Left colon (tissue), 2 donors: ENCODE data around the gene BNIP3. TPM values are rescaled to one million over a fixed set of nuclear protein-coding genes. Genes with fewer than 3 reads are reported as not detected.
"Not testable (repeated sequence)": the region's sequence is repeated elsewhere in the genome, so short reads cannot be mapped to it uniquely, and the experiment has no call there.

ENCODE experiments used
- ATAC-seq: fragments of 200-7000 bp; cut with Tn5 transposase; one replicate; pipeline ENCODE4 v1.9.1; 2020; ENCODE audit warnings: mild to moderate bottlenecking, moderate library complexity
- DNase-seq, 2 donors: peaks; one replicate each; pipeline ENCODE4 v3.0.0-alpha.2; 2020
- intact Hi-C, 2 donors: fragments of 100-400 bp; cut with DNase I in 1 of 2; cut with micrococcal nuclease in 1 of 2; formaldehyde crosslinking; loops; one replicate each; pipeline versions ENCODE4 v1.11.2 to v1.14.0; 2022; cut with DNase I, micrococcal nuclease
- total RNA-seq, 2 donors: library from RNA; stranded (reverse); fragmentation: NEBNext Ultra II Directional; extraction: Animal tissue kit (Norgen Biotek cat#: 25700); gene quantifications; one replicate each; pipeline ENCODE4 v1.2.1, GENCODE V29; 2021
- donor health status: DM: no; HTN: no; CAD: no.
- donor health status: DM: yes; HTN: yes; CAD: no.

The BNIP3 gene
- total RNA-seq, 2 donors from 2014 or later = 4.7 to 9.4 TPM

- ATAC-seq (no peak), DNase-seq (no peak)
- intact Hi-C loops = no loop called here
Observed at GRCh38 chr10:131963350-131963749, 18.4 kb downstream of the BNIP3 start.

GRCh38 chr10:131961777-131962662 lies 19.7 kb downstream of the BNIP3 start:
- intact Hi-C loops = no loop called here
- peak; percentile 8 for ATAC-seq
- no peak for DNase-seq

- DNase-seq (no peak), ATAC-seq (peak; percentile 18)
- intact Hi-C loops = no loop called here
Observed at GRCh38 chr10:131961047-131961776, 20.5 kb downstream of the BNIP3 start.

GRCh38 chr10:131960631-131961046 lies 21.1 kb downstream of the BNIP3 start:
- ATAC-seq = peak; percentile 40
- intact Hi-C loops = no loop called here
- no peak for DNase-seq

- intact Hi-C loops = no loop called here
- no peak for ATAC-seq
- DNase-seq = no peak
Observed at GRCh38 chr10:131959841-131960240, 21.9 kb downstream of the BNIP3 start.

- no peak for ATAC-seq
- intact Hi-C loops = no loop called here
- no peak for DNase-seq
Observed at GRCh38 chr10:131955591-131956340, 26.0 kb downstream of the BNIP3 start.

GRCh38 chr10:131954356-131954965 lies 27.3 kb downstream of the BNIP3 start:
- intact Hi-C loops = no loop called here
- DNase-seq (no peak), ATAC-seq (no peak)

- ATAC-seq, DNase-seq, intact Hi-C loops: not testable (repeated sequence)
Observed at GRCh38 chr10:131949908-131950307, 31.8 kb downstream of the BNIP3 start.

GRCh38 chr10:131949041-131949862 lies 32.5 kb downstream of the BNIP3 start:
- ATAC-seq (no peak), DNase-seq (no peak)
- intact Hi-C loops = no loop called here

GRCh38 chr10:131948501-131948900 lies 33.2 kb downstream of the BNIP3 start:
- intact Hi-C loops = no loop called here
- ATAC-seq (no peak), DNase-seq (no peak)

- ATAC-seq = no peak
- intact Hi-C loops = no loop called here
- no peak for DNase-seq
Observed at GRCh38 chr10:131947631-131948347, 33.9 kb downstream of the BNIP3 start.

- intact Hi-C loops = no loop called here
- DNase-seq (no peak), ATAC-seq (no peak)
Observed at GRCh38 chr10:131946880-131947279, 34.8 kb downstream of the BNIP3 start.

- ATAC-seq (no peak), DNase-seq (no peak)
- intact Hi-C loops = no loop called here
Observed at GRCh38 chr10:131946321-131946751, 35.4 kb downstream of the BNIP3 start.

- DNase-seq = no peak
- intact Hi-C loops = no loop called here
- ATAC-seq = no peak
Observed at GRCh38 chr10:131944976-131945695, 36.6 kb downstream of the BNIP3 start.

- no peak for ATAC-seq
- no peak for DNase-seq
- intact Hi-C loops = no loop called here
Observed at GRCh38 chr10:131944412-131944811, 37.3 kb downstream of the BNIP3 start.

- ATAC-seq (peak; percentile 72), DNase-seq (no peak)
- intact Hi-C loops = no loop called here
Observed at GRCh38 chr10:131943021-131943814, 38.5 kb downstream of the BNIP3 start.
